Epithelial cell of prostate (primary cell): Measurements from ENCODE around the gene RAB31.

Experiments used
- DNase-seq: peaks from one replicate; pipeline ENCODE4 v3.0.0-alpha.2; 2011; ENCODE audit warnings: low read depth, low spot score
- H3K27ac ChIP-seq: fragments of 450-650 bp; 2 replicates; pipeline ENCODE4 v1.5.1; 2017; ENCODE audit warnings: mild to moderate bottlenecking

RAB31 gene

DNA sequence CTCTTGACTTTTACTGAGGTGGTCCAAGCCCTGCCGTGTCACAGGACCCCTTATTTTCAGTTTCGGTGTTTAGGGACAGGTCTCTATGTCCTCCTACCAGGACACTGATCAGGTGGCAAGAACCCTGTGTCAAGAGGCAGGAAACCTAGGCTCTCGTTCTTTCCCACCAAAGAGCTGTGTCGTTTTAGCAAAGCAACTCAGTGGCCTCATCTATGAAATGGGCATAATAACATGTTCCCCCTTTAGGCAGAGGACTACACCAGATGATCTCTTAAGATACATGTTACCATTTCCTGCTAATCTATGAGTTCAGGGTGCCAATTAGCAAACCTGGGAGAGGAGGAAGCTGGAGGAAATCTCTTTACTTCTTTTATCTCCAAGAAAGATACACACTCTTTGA is 1.9 kb downstream of the RAB31 start:
- H3K27ac ChIP-seq: no peak overlapping the region
- no peak for DNase-seq

DNA sequence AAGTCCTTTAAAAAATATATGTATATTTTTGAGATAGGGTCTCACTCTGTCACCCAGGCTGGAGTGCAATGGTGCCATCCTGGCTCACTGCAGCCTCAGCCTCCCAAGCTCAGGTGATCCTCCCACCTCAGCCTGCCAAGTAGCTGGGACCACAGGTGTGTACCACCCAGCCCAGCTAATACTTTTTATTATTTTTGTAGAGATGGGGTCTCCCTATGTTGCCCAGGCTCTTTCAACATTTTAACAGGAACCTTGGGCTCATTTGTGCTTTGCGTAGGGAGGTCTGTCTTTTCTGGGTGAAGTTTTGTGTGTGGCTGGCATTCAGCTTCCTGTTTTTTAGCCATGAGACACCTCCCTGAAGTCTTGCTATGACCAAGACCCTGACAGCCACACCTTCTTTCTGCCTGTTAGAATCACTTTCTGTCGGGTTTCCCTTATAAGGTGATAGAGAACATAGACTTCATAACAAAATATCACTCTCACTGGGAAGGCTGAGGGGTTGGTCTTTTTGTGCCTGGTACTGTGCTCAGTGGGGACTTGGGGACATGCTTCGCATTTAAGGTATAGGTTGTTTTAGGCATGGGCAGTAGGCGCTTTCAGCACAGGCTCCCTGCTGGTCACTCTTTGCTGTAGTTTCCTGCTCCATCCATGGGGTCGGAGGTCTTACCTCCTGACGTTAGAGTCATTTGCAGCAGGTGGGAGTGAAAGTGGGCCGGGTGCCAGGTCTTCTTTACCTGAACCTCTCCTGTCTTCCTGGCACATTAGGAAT is 3.4 kb downstream of the RAB31 start:
- DNase-seq: no peak

DNA sequence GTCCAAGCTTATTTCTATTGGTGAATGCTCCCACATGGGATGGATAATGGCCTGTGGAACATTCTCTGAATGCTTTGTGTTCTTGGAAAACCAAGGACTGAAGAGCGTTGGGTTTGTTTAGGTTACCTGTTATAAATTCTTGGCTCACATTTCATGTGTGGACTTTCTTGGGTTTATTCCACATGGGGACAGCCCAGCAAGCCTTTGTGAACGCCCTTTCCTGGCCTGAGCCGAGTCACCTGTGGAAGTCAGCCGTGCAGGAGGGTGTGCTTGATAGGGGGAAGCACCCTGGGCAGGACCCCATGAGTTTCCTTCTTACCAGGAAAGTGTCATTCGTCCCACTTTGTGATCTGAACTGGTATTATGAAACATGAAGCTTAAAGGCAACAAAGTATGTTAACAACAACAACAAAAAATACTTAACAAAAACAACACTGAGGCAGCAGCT is 4.1 kb downstream of the RAB31 start:
- no peak for DNase-seq
- H3K27ac ChIP-seq: no peak overlapping the region

More for the DNA sequence above, 3.4 kb downstream of the RAB31 start:
- no peak overlapping the region for H3K27ac ChIP-seq

DNA sequence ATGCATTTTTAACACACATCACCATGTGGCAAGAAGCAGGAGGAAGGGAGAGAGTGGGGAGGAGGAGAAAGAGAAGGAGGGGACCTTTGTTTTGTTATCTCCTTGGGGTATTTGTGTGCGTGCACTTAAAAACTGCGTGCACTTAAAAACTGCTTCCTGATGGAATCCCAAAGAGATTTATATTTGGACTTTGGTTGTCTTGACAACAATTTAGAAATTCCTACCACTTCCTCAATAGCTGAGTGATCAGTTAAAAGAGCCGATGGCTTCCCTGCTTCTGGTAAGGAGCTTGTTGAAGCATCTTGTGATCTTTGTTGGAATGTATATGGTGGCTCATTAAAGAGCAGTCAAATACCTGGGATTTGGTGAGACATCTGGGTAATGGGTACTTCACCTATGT is 4.5 kb downstream of the RAB31 start:
- no peak for DNase-seq
- no peak overlapping the region for H3K27ac ChIP-seq

DNA sequence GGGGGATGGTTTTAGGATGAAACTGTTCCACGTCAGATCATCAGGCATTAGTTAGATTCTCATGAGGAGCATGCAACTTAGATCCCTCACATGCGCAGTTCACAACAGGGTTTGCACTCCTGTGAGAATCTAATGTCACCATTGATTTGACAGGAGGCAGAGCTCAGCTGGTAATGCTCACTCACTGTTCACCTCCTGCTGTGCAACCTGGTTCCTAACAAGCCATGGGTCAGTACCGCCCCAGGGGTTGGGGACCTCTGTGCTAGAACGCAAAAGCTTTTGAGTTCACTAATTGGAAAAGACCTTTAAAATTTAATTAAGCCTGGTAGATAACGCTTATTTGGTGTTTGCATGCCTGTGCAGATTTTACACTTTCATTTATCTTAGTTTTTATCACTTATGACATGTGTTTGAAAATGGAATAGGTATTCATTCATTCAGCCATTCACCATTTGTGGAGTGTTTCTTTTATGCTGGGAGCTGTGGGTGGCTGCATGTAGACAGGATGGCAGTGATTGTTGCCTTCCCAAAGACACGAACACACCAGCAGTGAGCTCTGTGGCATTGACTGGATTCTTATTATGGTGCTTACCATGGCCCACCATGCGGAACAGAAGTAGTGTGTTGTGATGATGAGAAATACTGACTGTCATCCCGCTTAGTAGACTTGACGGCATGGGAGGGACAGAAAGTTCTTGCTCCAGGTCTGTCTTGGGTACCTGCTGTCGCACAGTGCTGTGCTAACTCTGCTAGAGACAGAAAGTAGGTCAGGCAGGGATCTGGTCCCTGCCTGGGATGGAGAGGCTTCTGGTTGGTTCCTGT is 6.4 kb downstream of the RAB31 start:
- no peak for DNase-seq
- no peak overlapping the region for H3K27ac ChIP-seq

DNA sequence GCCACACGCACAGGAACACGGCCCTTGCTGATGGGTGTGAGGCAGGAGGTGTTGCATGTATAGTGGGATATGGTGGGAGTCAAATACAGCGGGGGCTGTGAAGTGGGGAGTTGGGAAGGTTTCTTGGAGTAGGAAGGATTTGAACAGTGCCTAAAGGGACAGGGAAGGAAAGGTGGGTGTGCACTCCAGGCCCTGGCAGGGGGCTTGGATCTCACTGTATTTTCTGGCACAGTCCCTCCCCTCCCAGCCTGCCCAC is 6.9 kb downstream of the RAB31 start:
- H3K27ac ChIP-seq: no peak overlapping the region
- no peak for DNase-seq

DNA sequence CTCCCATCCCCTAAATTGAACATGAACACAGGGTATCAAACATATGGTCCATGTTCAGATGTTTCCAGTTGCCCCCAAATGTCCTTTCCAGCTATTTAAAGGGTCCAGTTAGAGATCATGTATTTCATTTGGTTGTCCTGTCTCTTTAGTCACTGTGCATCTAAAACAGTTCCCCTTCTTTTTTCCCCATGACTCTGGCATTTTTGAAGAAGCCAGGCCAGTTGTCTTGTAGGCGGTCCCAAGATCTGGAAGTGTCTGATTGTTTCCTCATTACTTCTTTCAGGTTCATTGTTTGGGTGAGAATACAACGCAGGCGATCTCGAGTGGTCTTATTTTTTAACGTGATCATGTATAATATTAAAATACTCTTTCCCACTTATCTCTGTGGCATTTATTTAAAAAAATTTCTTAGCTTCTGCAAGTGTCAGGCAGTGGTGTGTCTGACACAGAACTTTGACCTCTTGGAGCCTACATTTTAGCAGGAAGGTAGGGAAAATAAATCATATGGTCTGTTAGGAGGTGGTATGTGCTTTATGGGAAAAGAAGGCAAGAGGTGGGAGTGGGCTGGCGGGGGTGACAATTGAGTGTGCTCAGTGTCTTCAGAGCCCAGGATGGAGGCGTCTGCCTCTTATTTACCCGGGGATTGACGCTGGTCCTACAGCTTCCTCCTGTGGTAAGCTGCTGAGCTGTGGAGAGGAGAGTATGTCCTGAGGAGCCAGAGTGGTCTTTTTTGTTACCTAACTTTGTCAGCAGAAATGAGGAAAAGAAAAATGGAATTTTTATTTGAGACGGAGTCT is 8.1 kb downstream of the RAB31 start:
- H3K27ac ChIP-seq: no peak overlapping the region
- DNase-seq: no peak

DNA sequence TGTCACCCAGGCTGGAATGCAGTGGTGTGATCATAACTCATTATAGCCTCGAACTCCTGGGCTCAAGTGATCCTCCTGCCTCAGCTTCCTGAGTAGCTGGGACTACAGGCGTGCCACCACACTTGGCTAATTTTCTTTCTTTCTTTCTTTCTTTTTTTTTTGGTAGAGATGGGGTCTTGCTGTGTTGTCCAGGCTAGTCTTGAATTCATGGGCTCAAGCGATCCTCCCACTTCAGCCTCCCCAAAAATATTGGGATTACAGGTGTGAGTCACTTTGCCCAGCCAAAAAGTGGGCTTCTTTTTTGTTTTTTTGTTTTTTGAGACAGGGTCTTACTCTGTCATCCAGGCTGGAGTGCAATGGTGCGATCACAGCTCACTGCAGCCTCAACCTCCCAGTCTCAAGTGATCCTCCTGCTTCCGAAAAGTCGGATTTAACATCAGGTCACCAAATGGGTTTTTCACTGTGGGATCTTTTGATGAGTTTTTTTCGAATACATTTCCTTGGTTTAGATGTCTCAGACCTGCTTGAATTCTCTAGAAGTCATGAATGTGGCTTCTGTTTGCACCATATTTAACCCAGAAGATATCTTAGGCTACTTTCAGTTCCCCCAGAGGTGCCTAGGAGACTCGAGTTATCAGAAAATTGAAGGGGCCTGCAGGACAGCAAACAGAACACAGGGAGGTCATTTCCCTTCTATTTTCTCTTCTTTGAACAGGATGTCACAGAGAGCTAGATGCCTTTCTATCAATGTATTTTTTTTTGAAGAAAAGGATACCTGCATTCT is 8.9 kb downstream of the RAB31 start:
- H3K27ac ChIP-seq: no peak overlapping the region
- no peak for DNase-seq

DNA sequence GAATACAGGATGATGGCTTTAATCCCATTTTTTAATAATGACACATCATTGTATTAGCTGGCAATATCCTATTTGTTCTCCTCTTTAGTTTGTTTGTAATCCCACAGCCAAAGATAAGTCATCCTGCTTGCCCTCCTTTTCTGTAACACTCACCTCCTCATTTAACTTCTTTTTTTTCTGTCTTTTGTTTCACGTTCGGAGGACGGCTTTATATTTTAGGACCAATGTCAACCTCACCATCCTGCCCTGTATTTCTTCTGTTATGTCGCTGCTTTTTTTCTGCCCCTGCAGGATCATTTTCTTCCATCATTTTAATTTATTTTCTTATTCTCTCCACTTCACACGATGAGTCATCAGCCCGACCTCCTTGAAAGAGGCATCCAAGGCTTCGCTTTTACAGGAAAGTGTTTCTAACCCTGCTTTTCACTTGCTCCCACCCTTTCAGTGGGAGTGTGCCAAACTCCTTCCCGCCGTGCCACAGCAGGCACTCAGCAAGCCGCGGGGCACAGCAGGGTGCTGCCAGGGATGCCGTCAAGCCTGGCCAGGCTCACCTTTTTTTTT is 11.4 kb downstream of the RAB31 start:
- H3K27ac ChIP-seq: peak overlapping the region; percentile 86
- no peak for DNase-seq

DNA sequence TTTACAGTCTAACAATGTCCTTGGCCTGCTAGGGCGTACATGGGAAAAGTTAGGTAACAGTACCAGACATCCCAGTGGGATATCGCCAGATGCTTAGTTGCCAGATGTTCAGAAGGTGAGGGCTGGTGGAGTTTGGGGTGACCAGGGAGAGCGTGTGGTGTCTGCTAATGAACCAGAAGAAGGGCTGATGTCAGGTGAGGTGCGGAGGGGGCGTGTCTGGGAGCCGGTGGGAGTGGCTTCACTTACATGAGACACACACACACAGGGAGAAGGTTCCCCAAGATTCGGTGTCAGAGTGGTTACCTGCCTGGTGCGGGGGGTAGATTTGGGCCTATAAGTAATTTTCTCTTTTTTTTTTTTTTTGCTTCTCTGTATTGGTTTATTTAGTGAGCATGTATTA is 12.2 kb downstream of the RAB31 start:
- no peak for DNase-seq
- peak overlapping the region; percentile 86 for H3K27ac ChIP-seq

DNA sequence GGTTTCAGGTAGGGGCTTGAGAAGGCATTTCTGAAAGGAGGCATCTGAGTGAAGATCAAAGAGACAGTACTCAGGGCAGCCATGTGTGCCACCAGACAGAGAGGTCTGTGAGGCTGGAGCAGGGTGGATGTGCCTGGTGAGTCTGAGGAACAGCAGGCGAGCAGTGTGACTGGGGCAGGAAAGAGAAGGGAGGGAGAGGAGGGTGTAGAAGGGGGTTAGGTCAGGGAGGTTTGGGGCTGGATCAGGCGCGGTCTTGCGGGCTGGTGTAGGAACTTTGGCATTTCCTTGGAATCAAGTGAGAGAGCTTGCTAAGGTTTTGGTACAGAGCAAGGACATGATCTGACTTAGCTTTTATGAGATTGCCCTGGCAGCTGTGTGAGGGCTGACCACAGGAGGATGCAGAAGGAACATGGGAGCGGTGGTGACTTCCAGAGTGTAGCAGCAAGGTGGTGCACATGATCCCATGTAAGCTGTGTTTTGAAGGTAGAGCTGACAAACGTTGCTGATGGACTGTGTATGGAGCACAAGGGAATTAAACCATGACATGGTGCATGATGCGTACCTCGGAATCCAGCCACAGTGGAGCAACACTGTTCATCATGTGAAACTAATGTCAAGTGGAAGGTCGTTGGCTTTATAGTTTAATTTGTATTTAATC is 13.9 kb downstream of the RAB31 start:
- no peak for DNase-seq

DNA sequence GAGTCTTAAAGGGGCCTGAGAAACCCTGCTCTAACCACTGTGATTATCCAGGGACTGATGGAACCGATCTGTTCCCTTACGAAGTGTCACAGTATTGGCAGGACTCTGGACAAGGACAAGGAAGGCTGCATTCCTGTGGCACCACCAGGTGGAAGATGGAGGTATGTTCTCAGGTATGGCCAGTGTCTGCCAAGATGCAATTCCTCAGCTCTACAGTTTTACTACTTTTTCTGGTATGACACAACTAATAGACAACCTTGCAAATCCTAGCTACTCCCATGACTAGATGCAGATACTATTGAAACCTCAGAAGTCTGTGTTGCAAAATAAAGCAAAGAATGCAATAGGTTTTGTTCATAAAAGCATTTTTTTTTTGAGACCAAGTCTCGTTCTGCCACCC is 14.6 kb downstream of the RAB31 start:
- no peak for DNase-seq
- H3K27ac ChIP-seq: peak overlapping the region; percentile 13

More for the DNA sequence above, 13.9 kb downstream of the RAB31 start:
- no peak overlapping the region for H3K27ac ChIP-seq

DNA sequence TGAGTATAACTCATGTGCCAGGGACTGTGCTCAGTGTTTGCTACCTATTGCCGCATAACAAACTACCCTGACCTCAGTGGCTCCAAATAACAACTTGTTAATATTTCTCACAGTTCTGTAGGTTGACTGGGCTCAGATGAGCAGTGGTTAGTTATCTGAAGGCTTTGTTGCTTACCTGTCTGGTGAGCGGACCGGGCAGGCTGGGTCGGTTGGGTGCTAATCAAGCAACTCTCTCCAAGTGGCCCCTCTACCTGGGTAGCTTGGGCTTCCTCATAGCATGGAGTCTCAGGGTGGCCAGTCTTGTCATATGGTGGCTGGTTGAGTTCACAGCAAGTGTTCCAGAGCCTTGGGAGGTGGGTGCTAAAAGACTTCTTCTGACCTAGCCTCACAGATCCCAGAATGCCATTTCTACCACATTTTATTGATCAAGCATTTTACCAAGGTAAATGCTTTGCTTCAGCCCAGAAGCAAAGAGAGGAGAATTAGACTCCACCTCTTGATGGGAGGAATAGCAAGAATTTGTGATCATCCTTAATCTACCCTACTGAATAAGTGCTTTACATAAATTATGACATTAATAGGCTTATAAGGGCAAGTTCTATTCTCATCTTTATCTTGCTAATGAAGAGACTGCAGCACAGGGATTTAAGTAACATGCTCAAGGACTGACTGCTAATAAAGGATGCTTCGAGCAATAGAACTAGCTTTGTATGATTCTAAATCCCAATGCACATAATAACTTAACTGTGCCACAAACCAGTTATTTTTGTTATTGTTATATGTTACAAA is 16.9 kb downstream of the RAB31 start:
- no peak overlapping the region for H3K27ac ChIP-seq
- DNase-seq: no peak

DNA sequence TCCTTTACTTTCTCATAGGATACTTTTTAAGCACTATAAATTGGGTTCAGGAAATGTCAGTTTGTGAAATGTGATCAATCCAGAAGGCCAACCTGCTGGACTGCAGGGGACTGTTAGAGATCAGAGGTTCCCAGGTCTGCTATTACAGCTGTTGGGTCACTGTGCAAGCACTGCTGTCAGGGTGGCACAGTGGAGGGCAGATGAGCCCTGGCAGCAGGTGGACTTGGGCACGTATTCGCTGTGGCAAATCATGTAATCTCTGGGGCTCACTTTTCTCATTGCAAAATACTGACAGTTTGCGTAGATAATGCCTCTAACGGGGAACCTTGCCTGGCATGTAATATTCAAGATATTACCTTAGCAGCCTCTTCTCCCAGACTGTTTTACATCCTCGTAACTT is 18.1 kb downstream of the RAB31 start:
- DNase-seq: no peak
- no peak overlapping the region for H3K27ac ChIP-seq

DNA sequence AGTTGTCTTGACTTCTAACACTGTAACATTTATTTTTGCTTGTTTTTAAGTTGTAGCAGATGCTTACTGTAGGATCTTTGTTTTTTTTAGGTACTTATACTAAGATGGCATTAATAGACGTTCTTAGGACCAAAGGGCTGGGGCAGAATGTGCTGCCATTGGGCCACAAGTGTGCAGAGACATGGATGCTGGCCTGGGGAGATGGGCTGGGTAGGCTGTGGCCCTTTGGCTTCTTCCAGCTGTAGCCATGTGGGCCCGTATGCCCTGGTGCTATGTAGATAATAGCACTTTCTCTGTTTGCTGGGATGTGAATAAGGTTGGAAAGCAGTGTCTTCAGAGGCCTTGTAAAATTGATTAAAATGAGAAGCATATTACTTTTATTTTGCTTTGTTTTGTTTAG is 18.8 kb downstream of the RAB31 start:
- H3K27ac ChIP-seq: no peak overlapping the region
- no peak for DNase-seq

DNA sequence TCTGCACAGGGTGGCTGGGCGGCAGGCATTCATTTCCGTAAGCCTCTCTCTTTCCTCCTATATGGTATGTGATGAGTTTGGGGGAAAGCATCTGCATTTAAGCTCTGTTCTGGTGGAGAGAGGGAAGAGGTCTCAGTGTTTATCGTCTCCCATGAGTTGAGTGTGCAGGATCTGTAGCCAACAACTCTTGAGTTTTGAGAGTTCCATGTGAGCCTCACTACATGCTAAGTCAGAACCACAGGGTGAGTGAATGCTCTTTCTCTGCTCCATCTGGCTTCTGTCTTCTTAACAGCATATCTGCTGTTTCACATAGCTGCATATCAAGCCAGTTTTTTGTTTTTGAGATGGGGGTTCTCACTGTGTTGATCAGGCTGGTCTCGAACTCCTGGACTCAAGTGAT is 22.7 kb downstream of the RAB31 start:
- H3K27ac ChIP-seq: peak overlapping the region; percentile 63
- no peak for DNase-seq

DNA sequence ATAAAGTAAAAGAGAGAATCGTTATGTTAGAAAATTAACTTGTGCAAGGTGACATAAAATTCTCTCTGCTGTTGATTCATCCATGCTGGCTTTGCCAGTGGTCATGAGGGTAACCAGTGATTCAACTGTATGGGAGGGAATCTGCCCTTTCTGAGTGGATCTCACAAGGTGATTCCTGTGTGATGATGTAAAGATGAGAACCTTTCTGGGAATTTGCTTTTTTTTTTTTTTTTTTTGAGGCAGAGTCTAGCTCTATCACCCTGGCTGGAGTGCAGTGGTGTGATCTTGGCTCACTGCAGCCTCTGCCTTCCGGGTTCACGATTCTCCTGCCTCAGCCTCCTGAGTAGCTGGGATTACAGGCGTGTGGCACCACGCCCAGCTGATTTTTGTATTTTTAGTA is 23.3 kb downstream of the RAB31 start:
- H3K27ac ChIP-seq: peak overlapping the region; percentile 63
- DNase-seq: peak; percentile 78

DNA sequence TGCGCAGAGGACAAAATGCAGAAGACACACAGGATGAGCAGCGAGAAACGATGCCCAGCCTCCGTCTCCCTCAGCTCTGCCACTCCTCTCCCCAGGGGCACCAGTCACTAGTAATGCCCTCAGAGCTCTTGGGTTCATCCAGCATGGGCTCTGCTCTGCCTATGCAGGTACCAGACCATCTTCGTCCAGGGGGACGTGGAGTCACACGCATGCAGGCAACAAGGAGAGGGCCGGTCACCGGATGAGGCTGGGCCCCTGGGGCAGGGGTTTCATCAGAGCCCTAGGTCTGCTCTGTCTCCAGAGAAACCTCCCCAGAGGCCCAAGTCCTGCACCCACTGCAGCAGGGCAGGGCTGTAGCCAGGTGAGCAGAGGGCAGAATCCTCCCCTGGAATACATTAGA is 23.9 kb downstream of the RAB31 start:
- H3K27ac ChIP-seq: peak overlapping the region; percentile 63
- DNase-seq: no peak

DNA sequence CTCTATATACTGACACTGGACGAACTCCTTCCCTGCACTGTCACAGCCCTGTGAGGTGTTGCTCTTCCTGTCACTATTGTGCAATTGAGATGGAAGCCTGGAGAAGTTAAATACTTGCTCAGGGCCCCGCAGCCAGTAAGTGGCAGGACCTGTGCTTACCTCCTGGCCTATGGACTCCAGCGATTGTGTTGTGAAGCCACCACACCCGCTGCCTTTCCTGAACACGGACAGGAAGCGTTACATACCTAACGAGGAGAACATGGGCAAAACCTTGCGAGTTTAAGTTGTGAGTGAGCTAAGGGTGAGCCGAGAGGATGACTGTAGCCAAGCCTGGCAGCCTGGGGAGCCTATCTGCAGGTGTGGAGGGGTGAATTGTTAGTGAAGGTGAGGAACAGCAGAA is 26.1 kb downstream of the RAB31 start:
- no peak for DNase-seq
- H3K27ac ChIP-seq: peak overlapping the region; percentile 63
